Measurements from ENCODE around the gene BSPRY.
"Not testable (repeated sequence)": the region's sequence is repeated elsewhere in the genome, so short reads cannot be mapped to it uniquely, and the experiment has no call there.

BSPRY gene

GRCh38 chr9:113395000-113395861 lies 45.9 kb downstream of the BSPRY start:
- no peak for DNase-seq

- no peak for DNase-seq
These were observed 47.9 kb downstream of the BSPRY start for GRCh38 chr9:113397203-113397631.

GRCh38 chr9:113398796-113399195 lies 49.5 kb downstream of the BSPRY start:
- peak in 1 of 2 experiments; percentile 5 for DNase-seq

GRCh38 chr9:113399646-113400200 lies 50.4 kb downstream of the BSPRY start:
- DNase-seq, result peak; percentile 11 to 15

GRCh38 chr9:113401027-113401792 lies 51.9 kb downstream of the BSPRY start, which contains the start of gene ALAD:
Gene ALAD, minus strand, starts transcription at chr9:113401284. Its CDS starts 7,725 bp downstream, at chr9:113393559.
- peak; percentile 99 for DNase-seq

- DNase-seq, result no peak
These were observed 54.3 kb downstream of the BSPRY start for GRCh38 chr9:113403646-113404045.

- DNase-seq, result not testable (repeated sequence)
These were observed 57.0 kb downstream of the BSPRY start for GRCh38 chr9:113406353-113406752.

GRCh38 chr9:113406873-113407511 lies 57.7 kb downstream of the BSPRY start:
- peak; percentile 65 to 66 for DNase-seq

- DNase-seq, result peak in 1 of 2 experiments; percentile 21
These were observed 60.1 kb downstream of the BSPRY start for GRCh38 chr9:113409481-113409880.

- DNase-seq, result no peak
These were observed 60.5 kb downstream of the BSPRY start for GRCh38 chr9:113409883-113410206.

- DNase-seq, result peak; percentile 97 to 98
These were observed 61.0 kb downstream of the BSPRY start, which contains the start of the genes C9orf43 and POLE3 for GRCh38 chr9:113410207-113410864. Gene C9orf43, plus strand, starts transcription at chr9:113410747. Its CDS starts 2,747 bp downstream, at chr9:113413494. Gene POLE3, minus strand, starts transcription at chr9:113410675. Its CDS starts 382 bp downstream, at chr9:113410293.

- no peak for DNase-seq
These were observed 66.9 kb downstream of the BSPRY start for GRCh38 chr9:113416149-113416721.

GRCh38 chr9:113417370-113417769 lies 68.0 kb downstream of the BSPRY start:
- no peak for DNase-seq
